Stimulated activated naive CD8-positive, alpha-beta T cell treated with anti-CD3 and anti-CD28 coated beads, Interleukin-15, amount 100 ng/mL, for 72 hours (primary cell): ENCODE measurements around the gene SKA3.
"Not testable (repeated sequence)": the region's sequence is repeated elsewhere in the genome, so short reads cannot be mapped to it uniquely, and the experiment has no call there.

Experiments
- ATAC-seq: fragments of 150-1000 bp; cut with Tn5 transposase; 2 replicates; pipeline ENCODE4 v1.10.0; 2021; ENCODE audit warnings: mild to moderate bottlenecking, moderate library complexity
- DNase-seq, 2 donors: peaks; one replicate each; pipeline ENCODE4 v3.0.0; 2021 to 2022
- H3K27ac Mint-ChIP-seq, 2 donors: one replicate each; pipeline ENCODE4 v1.8.0; 2022; ENCODE audit warnings: mild to moderate bottlenecking in 2 of 2, mixed read lengths in 2 of 2, moderate library complexity in 2 of 2
- H3K27me3 Mint-ChIP-seq: one replicate; pipeline ENCODE4 v1.8.0; 2022; ENCODE audit warnings: mixed read lengths
- H3K4me1 Mint-ChIP-seq: one replicate; pipeline ENCODE4 v1.8.0; 2022; ENCODE audit warnings: mild to moderate bottlenecking, mixed read lengths
- H3K4me3 Mint-ChIP-seq, 2 donors: one replicate each; pipeline ENCODE4 v1.8.0; 2022; ENCODE audit warnings: mild to moderate bottlenecking in 2 of 2, mixed read lengths in 2 of 2, moderate library complexity in 1 of 2
- H3K9me3 Mint-ChIP-seq, 2 donors: one replicate each; pipeline ENCODE4 v1.8.0; 2022; ENCODE audit warnings: mixed read lengths in 2 of 2

Gene SKA3

GRCh38 chr13:21194756-21195155 lies 18.4 kb upstream of the SKA3 start:
- H3K27ac Mint-ChIP-seq, H3K4me1 Mint-ChIP-seq, DNase-seq, H3K9me3 Mint-ChIP-seq, ATAC-seq, H3K4me3 Mint-ChIP-seq: not testable (repeated sequence)
- peaks cover 17% of the 10 kb centered on the region for H3K27me3 Mint-ChIP-seq

DNA sequence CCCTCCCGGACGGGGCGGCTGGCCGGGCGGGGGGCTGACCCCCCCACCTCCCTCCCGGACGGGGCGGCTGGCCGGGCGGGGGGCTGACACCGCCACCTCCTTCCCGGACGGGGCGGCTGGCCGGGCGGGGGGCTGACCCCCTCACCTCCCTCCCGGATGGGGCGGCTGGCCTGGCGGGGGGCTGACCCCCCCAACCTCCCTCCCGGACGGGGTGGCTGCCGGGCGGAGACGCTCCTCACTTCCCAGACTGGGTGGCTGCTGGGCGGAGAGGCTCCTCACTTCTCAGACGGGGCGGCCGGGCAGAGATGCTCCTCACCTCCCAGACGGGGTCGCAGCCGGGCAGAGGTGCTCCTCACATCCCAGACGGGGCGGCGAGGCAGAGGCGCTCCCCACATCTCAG lies 10.1 kb upstream of the SKA3 start:
- not testable (repeated sequence) for H3K27ac Mint-ChIP-seq, ATAC-seq, H3K4me3 Mint-ChIP-seq

GRCh38 chr13:21181671-21182070 lies 5.3 kb upstream of the SKA3 start:
- no peak overlapping the region for H3K4me3 Mint-ChIP-seq
- no peaks in the 10 kb centered on the region for H3K9me3 Mint-ChIP-seq
- DNase-seq (no peak), ATAC-seq (no peak)
- peaks cover 21% of the 10 kb centered on the region for H3K4me1 Mint-ChIP-seq
- H3K27ac Mint-ChIP-seq, result no peak overlapping the region
- no peaks in the 10 kb centered on the region for H3K27me3 Mint-ChIP-seq

More for the DNA sequence above, 10.1 kb upstream of the SKA3 start:
- not testable (repeated sequence) for DNase-seq, H3K4me1 Mint-ChIP-seq, H3K9me3 Mint-ChIP-seq, H3K27me3 Mint-ChIP-seq

DNA sequence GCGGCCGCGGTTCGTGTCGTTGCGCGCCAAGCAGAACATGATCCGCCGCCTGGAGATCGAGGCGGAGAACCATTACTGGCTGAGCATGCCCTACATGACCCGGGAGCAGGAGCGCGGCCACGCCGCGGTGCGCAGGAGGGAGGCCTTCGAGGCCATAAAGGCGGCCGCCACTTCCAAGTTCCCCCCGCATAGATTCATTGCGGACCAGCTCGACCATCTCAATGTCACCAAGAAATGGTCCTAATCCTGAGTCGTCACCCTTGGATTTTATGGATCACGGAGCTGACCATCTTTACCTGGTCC lies 581 bp upstream of the SKA3 start:
- peaks cover 28% of the 10 kb centered on the region for H3K4me1 Mint-ChIP-seq
- H3K27me3 Mint-ChIP-seq, result no peaks in the 10 kb centered on the region
- no peaks in the 10 kb centered on the region for H3K9me3 Mint-ChIP-seq
- no peak for DNase-seq
- H3K4me3 Mint-ChIP-seq, result peak overlapping the region; percentile 99 to 100
- ATAC-seq, result peak; percentile 51
- H3K27ac Mint-ChIP-seq, result peak overlapping the region; percentile 97 to 99

- ATAC-seq (no peak), DNase-seq (no peak)
- Mint-ChIP-seq H3K27ac (peak overlapping the region; percentile 97 to 99), H3K4me3 (peak overlapping the region; percentile 99 to 100), H3K27me3 (no peaks in the 10 kb centered on the region), H3K4me1 (peaks cover 25% of the 10 kb centered on the region), H3K9me3 (no peaks in the 10 kb centered on the region)
These were observed 617 bp downstream of the SKA3 start for GRCh38 chr13:21175656-21176214.

DNA sequence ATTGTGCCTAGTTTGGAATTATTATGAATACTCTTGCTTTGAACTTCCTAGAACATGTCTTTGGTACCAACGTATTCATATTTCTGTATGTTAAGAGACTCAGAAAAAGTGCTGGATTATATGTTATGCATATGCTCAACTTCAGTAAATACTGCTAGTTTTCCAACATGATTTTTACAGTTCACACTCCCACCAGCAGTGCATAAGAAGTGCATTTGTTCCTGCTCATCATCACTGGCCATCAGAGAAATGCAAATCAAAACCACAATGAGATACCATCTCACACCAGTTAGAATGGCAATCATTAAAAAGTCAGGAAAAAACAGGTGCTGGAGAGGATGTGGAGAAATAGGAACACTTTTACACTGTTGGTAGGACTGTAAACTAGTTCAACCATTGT lies 2.6 kb downstream of the SKA3 start:
- not testable (repeated sequence) for H3K9me3 Mint-ChIP-seq, H3K27me3 Mint-ChIP-seq, H3K4me3 Mint-ChIP-seq, DNase-seq, H3K27ac Mint-ChIP-seq, ATAC-seq
- peaks cover 19% of the 10 kb centered on the region for H3K4me1 Mint-ChIP-seq

- Mint-ChIP-seq H3K27ac (no peak overlapping the region), H3K4me3 (no peak overlapping the region), H3K4me1 (peaks cover 7% of the 10 kb centered on the region), H3K27me3 (no peaks in the 10 kb centered on the region), H3K9me3 (no peaks in the 10 kb centered on the region)
- no peak for ATAC-seq
- DNase-seq, result no peak
These were observed 4.9 kb downstream of the SKA3 start for GRCh38 chr13:21171420-21171819.

DNA sequence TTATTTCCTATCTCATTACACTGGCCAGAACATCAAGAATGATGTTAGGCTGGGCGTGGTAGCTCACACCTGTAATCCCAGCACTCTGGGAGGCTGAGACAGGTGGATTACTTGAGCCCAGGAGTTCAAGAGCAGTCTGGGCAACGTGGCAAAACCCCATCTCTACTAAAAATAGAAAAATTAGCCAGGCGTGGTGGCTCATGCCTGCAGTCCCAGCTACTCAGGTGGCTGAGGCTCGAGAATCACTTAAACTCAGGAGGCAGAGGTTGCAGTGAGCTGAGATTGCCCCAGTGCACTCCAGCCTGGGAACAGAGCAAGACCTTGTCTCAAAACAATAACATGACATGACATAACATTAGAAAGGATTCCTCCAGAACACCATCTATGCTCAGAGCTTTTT lies 10.7 kb downstream of the SKA3 start:
- H3K4me1 Mint-ChIP-seq, H3K9me3 Mint-ChIP-seq, DNase-seq, ATAC-seq, H3K4me3 Mint-ChIP-seq, H3K27ac Mint-ChIP-seq, H3K27me3 Mint-ChIP-seq: not testable (repeated sequence)

- DNase-seq (no peak), ATAC-seq (no peak)
- no peak overlapping the region for H3K27ac Mint-ChIP-seq
- H3K27me3 Mint-ChIP-seq, result no peaks in the 10 kb centered on the region
- no peak overlapping the region for H3K4me3 Mint-ChIP-seq
- no peaks in the 10 kb centered on the region for H3K9me3 Mint-ChIP-seq
- H3K4me1 Mint-ChIP-seq, result no peaks in the 10 kb centered on the region
These were observed 11.7 kb downstream of the SKA3 start for GRCh38 chr13:21164631-21165030.

- peak overlapping the region in 1 of 2 donors; percentile 85 for H3K27ac Mint-ChIP-seq
These were observed 24.0 kb downstream of the SKA3 start for GRCh38 chr13:21152251-21152899.

DNA sequence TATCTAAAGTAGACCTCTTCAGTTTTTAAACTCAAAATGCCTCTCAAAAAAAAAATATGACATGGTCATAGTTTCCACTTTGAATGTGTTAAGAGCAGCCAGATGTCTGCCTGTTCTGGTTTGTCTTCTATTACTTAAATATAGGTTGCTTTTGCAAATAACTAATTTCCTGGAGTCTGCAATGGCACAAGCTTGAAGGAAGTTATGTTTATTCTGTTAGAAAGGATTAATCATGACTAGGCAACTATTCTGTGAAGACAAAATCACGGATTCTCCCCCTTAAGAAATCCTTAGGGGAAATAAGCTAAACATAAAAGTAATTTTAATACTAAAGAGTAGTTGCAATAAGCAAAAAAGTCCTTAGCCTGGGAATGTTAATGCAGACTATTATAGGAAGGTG lies 26.3 kb downstream of the SKA3 start:
- DNase-seq, result no peak
- Mint-ChIP-seq H3K9me3 (no peaks in the 10 kb centered on the region), H3K27ac (no peak overlapping the region), H3K27me3 (no peaks in the 10 kb centered on the region), H3K4me3 (no peak overlapping the region), H3K4me1 (peaks cover 18% of the 10 kb centered on the region)
- ATAC-seq, result no peak

More at GRCh38 chr13:21152251-21152899, 24.0 kb downstream of the SKA3 start:
- Mint-ChIP-seq H3K4me3 (no peak overlapping the region), H3K9me3 (no peaks in the 10 kb centered on the region), H3K27me3 (no peaks in the 10 kb centered on the region), H3K4me1 (peaks cover 18% of the 10 kb centered on the region)
- ATAC-seq, result no peak
- DNase-seq, result no peak

DNA sequence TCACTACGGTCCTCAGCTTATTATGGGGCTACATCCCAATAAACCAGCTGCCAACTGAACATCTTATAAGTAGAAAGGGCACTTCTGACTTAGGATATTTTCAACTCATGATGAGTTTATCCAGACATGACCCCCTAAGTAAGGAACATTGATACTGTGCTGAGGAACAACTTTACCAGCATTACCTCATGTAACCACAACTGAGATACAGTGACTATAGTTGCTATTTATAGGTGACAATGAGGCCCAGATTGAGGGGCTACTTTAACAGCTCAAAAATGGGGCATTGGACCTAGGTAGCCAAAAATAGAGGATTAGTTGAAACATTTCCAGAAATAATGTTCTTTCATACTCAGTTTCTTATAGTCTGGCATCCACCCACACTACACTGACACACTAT lies 26.8 kb downstream of the SKA3 start:
- DNase-seq (no peak), ATAC-seq (peak; percentile 64)
- no peak overlapping the region for H3K4me3 Mint-ChIP-seq
- no peak overlapping the region for H3K27ac Mint-ChIP-seq
- peaks cover 18% of the 10 kb centered on the region for H3K4me1 Mint-ChIP-seq
- H3K9me3 Mint-ChIP-seq, result no peaks in the 10 kb centered on the region
- H3K27me3 Mint-ChIP-seq, result no peaks in the 10 kb centered on the region

GRCh38 chr13:21148557-21149258 lies 27.6 kb downstream of the SKA3 start:
- ATAC-seq (no peak), DNase-seq (no peak)
- Mint-ChIP-seq H3K27ac (peak overlapping the region in 1 of 2 donors; percentile 13), H3K4me3 (no peak overlapping the region), H3K4me1 (peaks cover 22% of the 10 kb centered on the region), H3K9me3 (no peaks in the 10 kb centered on the region), H3K27me3 (no peaks in the 10 kb centered on the region)

GRCh38 chr13:21147827-21148226 lies 28.5 kb downstream of the SKA3 start:
- ATAC-seq (no peak), DNase-seq (no peak)
- Mint-ChIP-seq H3K4me3 (no peak overlapping the region), H3K4me1 (peaks cover 25% of the 10 kb centered on the region), H3K27me3 (no peaks in the 10 kb centered on the region), H3K9me3 (no peaks in the 10 kb centered on the region), H3K27ac (peak overlapping the region in 1 of 2 donors; percentile 75)

GRCh38 chr13:21142766-21143165 lies 33.6 kb downstream of the SKA3 start:
- no peak for ATAC-seq
- no peak for DNase-seq
- Mint-ChIP-seq H3K9me3 (no peaks in the 10 kb centered on the region), H3K4me3 (peak overlapping the region; percentile 60 to 69), H3K27me3 (no peaks in the 10 kb centered on the region), H3K27ac (peak overlapping the region; percentile 62 to 95), H3K4me1 (peaks cover 39% of the 10 kb centered on the region)

- no peak for ATAC-seq
- Mint-ChIP-seq H3K27ac (peak overlapping the region; percentile 98 to 99), H3K27me3 (peaks cover 21% of the 10 kb centered on the region), H3K4me1 (peaks cover 36% of the 10 kb centered on the region), H3K9me3 (no peaks in the 10 kb centered on the region), H3K4me3 (peak overlapping the region; percentile 91 to 98)
- no peak for DNase-seq
These were observed 37.0 kb downstream of the SKA3 start for GRCh38 chr13:21139374-21139773.
